Activated gamma-delta T cell (primary cell): Measurements from ENCODE around the gene FAM118B.

Experiments used
- DNase-seq: peaks from one replicate; lab custom pipeline; 2025; lab: John Stamatoyannopoulos, UW

Gene FAM118B

GRCh38 chr11:126311401-126312291, 100.1 kb downstream of the FAM118B start:
- DNase-seq = no peak
